ENCODE data around the gene STXBP1. TPM values are rescaled to one million over a fixed set of nuclear protein-coding genes. Genes with fewer than 3 reads are reported as not detected.

Gene STXBP1
- total RNA-seq, 1 experiment from 2014 or later: 40.6 TPM

DNA sequence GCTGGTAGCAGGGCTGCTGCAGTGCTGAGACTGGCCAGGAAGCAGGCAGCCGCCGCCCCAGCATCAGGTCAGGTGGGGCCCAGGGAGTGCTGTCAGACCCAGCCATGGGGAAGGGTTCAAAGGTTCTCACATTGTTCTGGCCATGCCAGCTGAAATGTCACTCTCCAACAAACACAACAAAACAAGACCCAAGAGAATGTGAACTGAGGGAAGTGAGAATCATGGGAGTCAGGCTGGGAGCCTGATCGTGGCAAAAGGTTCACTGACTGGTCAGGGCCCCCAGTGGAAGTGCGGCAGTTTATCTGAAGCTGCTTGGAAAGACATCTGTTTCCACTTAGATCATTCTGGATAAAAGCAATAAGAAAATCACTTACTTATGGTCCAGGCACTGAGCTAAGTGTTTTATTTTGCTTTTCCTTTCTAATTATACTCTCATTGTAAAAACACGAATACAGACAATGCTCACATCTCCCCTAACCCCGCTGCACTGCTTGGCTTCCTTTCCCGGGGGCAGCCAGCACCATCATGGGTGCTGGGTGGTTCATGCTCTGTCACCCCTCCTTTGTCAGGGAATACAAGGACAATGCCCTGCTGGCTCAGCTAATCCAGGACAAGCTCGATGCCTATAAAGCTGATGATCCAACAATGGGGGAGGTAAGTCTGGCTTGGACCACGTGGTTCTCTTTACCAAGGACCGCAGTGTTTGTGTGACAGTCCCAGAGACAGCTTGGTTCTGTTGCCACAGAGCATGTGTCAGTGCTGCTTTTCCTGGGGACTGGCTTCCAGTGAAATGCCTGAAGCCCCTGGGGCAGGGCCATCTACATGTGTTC lies 52.8 kb downstream of the STXBP1 start:
- no peaks in the 10 kb centered on the region for H3K9me3 ChIP-seq (ENCODE audit: control insufficient read depth in 1 of 2, insufficient read depth in 1 of 2, low read depth in 1 of 2, low read length in 2 of 2)
- no TSS peak for BruUV-seq (replicated peaks)
- H3K79me2 ChIP-seq (ENCODE audit: insufficient read depth, low read length): no peaks in the 10 kb centered on the region
- ChIA-PET POLR2A (no interaction called here), RAD21 (ENCODE audit: low non-redundant PET in 1 of 2, low total read pairs in 2 of 2, uncharacterized antibody in 2 of 2, unreplicated experiment in 2 of 2) (no interaction called here), CTCF (no interaction called here)
- no peaks in the 10 kb centered on the region for H3K36me3 ChIP-seq (ENCODE audit: control insufficient read depth in 1 of 2, insufficient read depth in 2 of 2, low read length in 2 of 2)
- H3K27me3 ChIP-seq (ENCODE audit: insufficient read depth, low read length): no peaks in the 10 kb centered on the region
- no peaks in the 10 kb centered on the region for H3K4me1 ChIP-seq (ENCODE audit: control insufficient read depth in 1 of 2, insufficient read depth in 2 of 2, low read length in 2 of 2)
- no peak for TF ChIP-seq ZFX (IDR thresholded peaks at IDR 0.05)
- TF ChIP-seq SP1 (IDR thresholded peaks at IDR 0.05; ENCODE audit: low read depth): no peak
- TF ChIP-seq POLR2AphosphoS5 (IDR thresholded peaks at IDR 0.05; ENCODE audit: low read depth, low read length): no peak
- TF ChIP-seq CEBPB (IDR thresholded peaks at IDR 0.05; ENCODE audit: low read depth): no peak
- TF ChIP-seq POLR2A (IDR thresholded peaks at IDR 0.05; ENCODE audit: borderline replicate concordance, extremely low read depth, insufficient read depth, insufficient read length): no peak
- TF ChIP-seq SIN3A (IDR thresholded peaks at IDR 0.05; ENCODE audit: low read depth): no peak
- TF ChIP-seq, protein P1, sequence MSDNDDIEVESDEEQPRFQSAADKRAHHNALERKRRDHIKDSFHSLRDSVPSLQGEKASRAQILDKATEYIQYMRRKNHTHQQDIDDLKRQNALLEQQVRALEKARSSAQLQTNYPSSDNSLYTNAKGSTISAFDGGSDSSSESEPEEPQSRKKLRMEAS (IDR thresholded peaks at IDR 0.05): no peak
- TF ChIP-seq ELF1 (IDR thresholded peaks at IDR 0.05; ENCODE audit: borderline replicate concordance, low read depth): no peak
- TF ChIP-seq YY1 (IDR thresholded peaks at IDR 0.05; ENCODE audit: extremely low read depth, insufficient replicate concordance, low read depth, low read length): no peak
- no peak for TF ChIP-seq ZNF274 (IDR thresholded peaks at IDR 0.05; ENCODE audit: low read depth, low read length)
- no peaks in the 10 kb centered on the region for H4K20me1 ChIP-seq (ENCODE audit: insufficient read depth)
- H3K27ac ChIP-seq (ENCODE audit: low read depth, low read length): no peak overlapping the region
- no peaks in the 10 kb centered on the region for H3K9me2 ChIP-seq (ENCODE audit: insufficient read depth)
- H3K4me2 ChIP-seq (ENCODE audit: low read length): no peak overlapping the region
- no peak overlapping the region for H3K4me3 ChIP-seq (replicated peaks in 1 of 2; ENCODE audit: low read depth in 1 of 2, low read length in 2 of 2)
- intact Hi-C loops (cut with micrococcal nuclease): no loop called here
- DNase-seq (ENCODE audit: low read depth, low spot score) (no peak), ATAC-seq (no peak)
- no peak overlapping the region for H2AFZ ChIP-seq (ENCODE audit: low read depth, low read length, poor library complexity, severe bottlenecking)
- no peak overlapping the region for H3K9ac ChIP-seq (ENCODE audit: low read length)
